HG03432 (cell line): ENCODE results near the gene HOXD12.

Experiments
- ATAC-seq: cut with Tn5 transposase; IDR thresholded peaks from one replicate; pipeline ENCODE4 v1.9.1; 2021; ENCODE audit warnings: mild to moderate bottlenecking, moderate library complexity; ENCODE audit not compliant: unreplicated experiment

HOXD12 gene

GRCh38 chr2:176118601-176119339, 19.2 kb downstream of the HOXD12 start:
- no peak for ATAC-seq

DNA sequence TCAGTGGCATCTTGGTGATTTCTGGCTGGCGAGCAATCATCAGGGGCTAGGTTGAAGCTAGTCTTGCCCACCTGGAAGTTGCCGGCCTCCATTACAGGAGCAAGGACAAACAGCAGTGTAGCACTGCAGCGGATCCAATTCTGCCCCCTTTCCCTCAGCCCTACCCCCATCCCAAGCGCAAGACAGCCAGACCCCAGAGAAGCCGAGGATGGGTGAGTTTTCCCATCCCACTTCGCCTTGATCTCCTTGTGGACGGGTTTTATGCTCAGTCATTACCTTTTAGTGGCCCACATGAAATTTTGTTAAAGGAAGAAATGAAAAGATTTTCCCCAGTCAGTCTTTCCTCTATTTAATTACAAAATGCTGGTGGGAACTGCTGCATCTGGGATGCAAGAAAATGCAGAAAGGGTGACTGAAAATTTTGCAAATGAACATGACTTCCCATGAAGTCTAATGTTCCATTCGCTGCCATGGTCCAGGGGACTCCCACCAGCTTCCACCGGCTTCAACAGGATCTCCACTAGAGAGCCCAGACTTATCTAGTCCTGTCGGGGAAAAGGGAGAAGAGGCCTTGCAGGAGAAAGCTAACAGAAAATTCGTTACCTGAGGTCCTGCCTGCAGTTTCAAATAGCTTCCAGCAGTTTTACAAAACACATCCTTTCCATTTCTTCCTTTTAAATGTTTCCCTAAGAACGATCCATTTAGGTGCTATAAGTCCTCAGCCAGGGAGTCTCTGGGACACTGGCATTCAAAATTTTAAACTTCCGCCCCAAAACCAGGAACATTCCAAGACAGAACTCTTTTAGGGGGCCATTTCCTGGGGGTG, 21.0 kb downstream of the HOXD12 start:
- no peak for ATAC-seq

GRCh38 chr2:176121190-176122051, 21.8 kb downstream of the HOXD12 start:
- ATAC-seq: no peak

DNA sequence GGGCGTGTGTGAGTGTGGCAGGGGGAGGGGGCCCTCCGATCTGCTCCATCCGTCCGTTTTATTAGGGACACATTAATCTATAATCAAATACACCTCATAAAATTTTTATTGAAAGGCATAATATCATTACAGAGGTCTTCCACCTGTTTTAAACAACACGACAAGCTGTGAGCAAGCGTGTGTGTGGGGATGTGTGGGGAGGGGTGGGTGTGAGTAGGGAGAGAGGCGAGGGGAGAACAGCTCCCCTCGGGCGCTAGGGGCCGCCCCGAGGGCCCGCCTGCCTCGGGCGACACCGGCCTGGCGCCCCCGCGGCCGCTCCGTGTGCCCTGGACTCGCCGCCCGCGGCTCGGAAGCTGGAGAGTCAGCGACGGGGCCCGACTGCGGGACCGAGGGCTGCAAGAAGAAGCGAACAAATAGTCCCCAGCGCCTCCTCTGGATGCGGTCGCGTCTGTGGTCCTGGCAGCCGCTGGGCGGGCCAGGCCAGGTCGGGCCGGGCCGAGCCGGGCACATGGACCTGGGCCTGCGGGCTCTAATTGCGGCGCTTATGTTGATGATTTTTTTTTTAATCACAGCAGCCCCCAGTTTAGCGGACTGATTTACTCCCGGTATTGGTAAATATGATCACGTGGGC, 22.6 kb downstream of the HOXD12 start:
- ATAC-seq: no peak

DNA sequence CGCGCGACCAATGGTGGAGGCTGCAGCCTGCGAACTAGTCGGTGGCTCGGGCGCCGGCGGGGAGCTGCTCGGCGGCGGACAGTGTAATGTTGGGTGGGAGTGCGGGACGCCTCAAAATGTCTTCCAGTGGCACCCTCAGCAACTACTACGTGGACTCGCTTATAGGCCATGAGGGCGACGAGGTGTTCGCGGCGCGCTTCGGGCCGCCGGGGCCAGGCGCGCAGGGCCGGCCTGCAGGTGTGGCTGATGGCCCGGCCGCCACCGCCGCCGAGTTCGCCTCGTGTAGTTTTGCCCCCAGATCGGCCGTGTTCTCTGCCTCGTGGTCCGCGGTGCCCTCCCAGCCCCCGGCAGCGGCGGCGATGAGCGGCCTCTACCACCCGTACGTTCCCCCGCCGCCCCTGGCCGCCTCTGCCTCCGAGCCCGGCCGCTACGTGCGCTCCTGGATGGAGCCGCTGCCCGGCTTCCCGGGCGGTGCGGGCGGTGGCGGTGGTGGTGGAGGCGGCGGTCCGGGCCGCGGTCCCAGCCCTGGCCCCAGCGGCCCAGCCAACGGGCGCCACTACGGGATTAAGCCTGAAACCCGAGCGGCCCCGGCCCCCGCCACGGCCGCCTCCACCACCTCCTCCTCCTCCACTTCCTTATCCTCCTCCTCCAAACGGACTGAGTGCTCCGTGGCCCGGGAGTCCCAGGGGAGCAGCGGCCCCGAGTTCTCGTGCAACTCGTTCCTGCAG, 23.3 kb downstream of the HOXD12 start, which contains the start of gene HOXD9:
Gene HOXD9, plus strand, starts transcription at position 37 of the 728 bp plus-strand sequence. Its CDS starts 50 bp downstream, at position 87.
- ATAC-seq: no peak

DNA sequence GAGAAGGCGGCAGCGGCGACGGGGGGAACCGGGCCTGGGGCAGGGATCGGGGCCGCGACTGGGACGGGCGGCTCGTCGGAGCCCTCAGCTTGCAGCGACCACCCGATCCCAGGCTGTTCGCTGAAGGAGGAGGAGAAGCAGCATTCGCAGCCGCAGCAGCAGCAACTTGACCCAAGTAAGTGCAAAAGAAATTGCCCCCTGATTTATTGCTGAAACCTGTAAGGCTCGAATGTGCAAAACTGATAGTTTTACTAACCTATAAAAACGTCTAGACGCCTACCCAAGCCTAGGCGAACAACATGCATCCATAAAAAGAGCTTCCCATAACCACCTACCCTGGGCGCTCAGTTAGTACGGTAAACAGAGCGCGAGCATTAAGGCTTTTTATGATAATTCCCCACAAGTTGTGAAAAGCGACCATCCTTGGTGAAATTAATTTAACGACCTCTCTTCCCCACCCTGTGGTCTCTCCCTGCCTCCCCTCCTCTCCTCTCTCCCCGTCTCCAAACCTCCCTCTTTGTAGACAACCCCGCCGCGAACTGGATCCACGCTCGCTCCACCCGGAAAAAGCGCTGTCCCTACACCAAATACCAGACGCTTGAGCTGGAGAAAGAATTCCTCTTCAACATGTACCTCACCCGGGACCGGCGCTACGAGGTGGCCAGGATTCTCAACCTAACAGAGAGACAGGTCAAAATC, 24.0 kb downstream of the HOXD12 start:
- no peak for ATAC-seq

DNA sequence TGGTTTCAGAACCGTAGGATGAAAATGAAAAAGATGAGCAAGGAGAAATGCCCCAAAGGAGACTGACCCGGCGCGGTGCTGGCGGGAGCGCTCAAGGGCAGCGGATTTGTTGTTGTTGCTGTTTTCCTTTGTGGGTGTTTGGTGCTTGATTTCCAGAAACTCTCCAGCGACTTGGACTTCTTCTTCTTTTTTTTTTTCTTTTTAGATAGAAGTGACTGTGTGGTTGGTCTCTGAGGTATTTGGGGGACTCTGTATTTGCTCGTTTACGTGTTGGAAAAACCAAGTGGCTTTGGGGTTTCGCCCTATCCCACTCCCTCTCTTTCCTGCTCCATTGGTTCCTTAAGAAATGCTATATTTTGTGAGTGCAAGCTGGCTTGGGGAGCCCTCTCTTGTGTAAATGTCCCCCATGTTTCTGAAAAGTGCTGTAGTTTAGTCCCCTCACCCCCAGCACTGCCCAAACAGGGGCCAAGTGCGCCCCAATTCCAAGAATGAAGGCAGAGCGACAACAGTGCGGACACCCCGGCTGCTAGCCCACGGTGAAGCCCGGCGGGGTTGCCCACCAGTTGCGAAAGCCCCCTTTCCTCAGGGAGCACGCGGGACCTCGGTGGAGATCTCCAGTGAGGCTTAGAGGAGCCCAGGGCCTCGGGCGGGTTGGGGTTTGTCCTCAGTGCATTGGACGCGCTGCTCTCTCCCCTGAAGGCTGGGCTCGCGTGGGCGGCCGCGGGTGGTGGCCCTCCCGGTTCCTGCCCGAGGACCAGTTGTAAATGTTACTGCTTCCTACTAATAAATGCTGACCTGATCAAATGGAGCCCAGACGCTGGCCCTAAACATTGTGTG, 24.7 kb downstream of the HOXD12 start:
- no peak for ATAC-seq

DNA sequence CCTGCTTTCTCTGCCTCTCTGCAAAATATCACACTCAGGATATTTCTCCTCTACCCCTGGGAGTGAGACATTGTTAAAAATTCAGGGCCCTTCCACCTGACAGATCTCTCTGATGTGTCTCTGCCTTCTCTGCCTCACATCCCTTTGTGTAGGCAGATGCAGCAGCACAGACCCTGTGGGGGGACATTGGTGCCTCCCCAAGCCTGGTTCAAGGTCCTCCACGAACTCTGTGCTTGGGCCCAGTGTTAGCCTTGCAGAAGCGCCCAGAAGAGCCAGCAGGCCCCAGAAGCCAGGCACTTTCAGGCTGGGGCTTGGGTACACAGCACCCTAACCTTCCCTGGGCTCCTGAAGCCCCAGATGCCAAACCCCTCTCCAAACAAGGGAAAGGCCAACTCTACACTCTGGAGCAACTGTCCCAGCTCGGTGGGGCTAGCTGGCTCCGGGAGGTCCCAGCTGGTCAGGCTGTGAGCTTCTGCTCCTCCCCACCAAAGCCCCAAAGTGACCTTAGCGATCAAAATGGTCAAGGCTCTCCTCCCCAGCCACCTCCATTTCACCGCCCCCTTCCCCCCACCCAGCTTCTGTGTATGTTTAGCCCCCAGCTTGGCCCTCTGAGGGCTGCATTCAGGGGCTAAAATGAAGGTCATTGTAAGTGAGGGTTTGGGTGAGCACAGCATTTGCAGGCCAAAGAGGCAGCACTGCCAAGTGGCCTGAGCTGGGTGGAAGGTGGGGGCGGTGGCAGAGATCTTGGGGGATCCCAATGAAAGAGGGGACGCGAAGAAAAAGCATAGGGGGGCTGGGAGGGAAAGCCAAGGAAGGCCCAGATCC, 25.6 kb downstream of the HOXD12 start:
- no peak for ATAC-seq

GRCh38 chr2:176125772-176126054, 26.1 kb downstream of the HOXD12 start:
- no peak for ATAC-seq

- no peak for ATAC-seq
Observed at GRCh38 chr2:176126929-176127773, 27.6 kb downstream of the HOXD12 start.

DNA sequence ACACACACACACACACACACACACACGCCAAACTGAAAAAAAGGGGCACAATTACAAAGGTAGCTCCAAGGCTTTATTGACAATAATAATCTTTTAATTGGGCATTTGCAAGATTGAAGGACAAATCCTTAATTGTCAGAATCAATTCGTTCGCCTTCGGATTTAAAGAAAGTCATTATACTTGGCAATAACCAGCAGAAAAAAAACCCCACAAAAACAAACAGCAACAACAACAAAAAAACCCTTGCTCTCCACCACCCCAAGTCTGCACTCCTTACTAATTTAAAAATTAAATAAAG, 28.1 kb downstream of the HOXD12 start:
- no peak for ATAC-seq

- ATAC-seq: no peak
Observed at GRCh38 chr2:176128172-176128981, 28.8 kb downstream of the HOXD12 start.

DNA sequence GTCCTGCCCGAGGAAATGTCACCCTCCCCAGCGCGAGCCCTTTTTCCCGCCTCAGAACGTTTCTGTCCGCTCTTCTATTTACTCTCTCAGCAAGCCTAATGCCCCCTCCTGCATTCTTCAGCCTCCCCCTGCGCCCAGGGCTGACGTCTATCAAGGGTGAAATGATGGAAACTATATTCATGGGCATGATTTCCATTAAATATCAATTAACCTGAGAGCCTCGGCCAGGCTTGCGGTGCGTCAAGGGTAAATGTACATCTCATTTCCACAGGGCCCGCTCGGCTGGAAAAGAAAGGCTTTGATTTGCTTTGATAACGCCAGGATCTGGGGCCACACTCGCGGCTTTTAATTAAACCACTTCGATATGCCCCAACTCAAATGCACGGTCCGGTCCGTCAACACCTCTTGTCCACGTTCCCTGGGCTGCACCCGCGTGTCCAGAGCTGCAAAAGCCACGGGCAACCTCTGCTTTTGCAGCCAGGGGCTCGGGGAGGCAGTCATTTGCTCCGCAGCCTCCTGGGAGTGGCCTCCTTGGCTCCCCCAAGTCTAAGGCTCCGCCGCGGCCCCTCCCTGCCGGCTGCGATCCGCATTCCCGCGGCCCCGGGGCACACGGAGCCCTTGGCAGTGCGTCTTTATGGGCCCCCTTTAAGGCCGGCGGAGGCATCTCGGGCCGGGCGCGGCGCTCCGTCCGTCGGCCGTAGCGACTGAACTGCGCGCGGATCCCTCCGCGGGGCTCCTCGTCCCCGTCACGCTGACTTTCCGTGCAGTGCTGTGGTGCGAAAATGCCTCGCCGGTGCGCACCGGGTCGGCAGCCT, 29.6 kb downstream of the HOXD12 start, which contains the start of gene HOXD8:
Gene HOXD8, plus strand, starts transcription at position 724 of the 815 bp plus-strand sequence. CDS start 662 bp downstream, outside the sequence.
- no peak for ATAC-seq

DNA sequence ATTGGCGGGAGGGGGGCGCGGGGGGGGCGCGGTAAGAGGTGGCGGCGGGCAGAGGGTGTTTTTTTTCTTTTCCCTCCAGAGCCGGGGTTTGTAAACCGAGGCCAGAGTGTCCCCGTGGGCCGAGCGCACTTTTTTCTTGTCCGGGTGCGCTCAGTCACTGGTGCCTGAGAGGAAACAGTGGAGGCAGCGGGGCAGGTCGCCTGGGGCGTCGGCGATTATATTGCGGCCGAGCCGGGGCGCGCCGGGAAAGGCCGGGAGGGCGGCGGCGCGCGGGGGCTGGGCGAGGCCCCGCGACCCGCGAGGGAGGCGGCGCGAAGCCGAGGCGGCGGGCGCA, 30.2 kb downstream of the HOXD12 start:
- no peak for ATAC-seq

- no peak for ATAC-seq
Observed at GRCh38 chr2:176130147-176130956, 30.8 kb downstream of the HOXD12 start.
